NCI-H187 treated with DMSO at 0.1 percent for 48 hours (cell line): ENCODE data around the gene HOXA10.

Experiments used
- DNase-seq: peaks from one replicate; lab custom pipeline; 2025; lab: John Stamatoyannopoulos, UW

HOXA10 gene

DNA sequence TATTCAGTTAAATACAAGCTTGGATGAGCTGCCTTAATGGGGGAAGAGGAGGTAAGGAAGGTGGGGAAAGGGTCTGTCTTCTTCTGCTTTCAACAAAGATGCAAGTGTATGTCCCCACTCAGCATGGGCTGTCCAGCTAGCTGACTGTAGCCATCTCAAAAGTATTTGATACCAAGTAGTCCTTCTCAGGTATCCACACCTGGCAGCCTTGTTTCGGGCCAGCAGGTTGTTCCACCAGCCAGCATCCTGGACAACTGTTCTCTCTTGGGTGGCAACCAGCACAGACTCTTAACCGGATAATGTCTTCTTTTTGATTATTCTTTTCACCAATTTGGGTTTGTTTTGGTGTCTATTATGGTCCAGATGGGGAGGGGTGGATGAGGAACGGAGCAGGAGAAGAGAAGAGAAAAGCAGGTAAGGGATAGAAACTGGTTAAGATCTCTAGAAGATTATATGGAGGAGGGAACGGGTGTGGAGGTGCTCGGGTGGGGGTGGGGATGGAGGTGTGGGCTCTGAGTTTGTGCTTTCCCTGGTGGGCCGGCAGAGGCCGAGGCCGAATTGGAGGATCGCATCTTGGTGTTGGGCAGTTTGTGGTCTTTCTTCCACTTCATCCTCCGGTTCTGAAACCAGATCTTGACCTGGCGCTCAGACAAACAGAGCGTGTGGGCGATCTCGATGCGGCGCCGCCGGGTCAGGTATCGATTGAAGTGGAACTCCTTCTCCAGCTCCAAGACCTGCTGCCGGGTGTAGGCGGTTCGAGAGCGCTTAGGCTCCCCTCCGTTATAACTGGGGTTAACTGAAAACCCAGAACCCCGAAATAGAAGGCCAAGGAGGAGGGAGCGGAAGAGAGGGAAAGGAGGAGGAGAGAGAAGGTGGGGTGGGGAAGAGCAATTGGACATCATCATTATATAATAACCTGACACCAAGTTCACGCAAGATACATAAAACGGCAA lies 45.1 kb downstream of the HOXA10 start:
- DNase-seq, result no peak

- DNase-seq, result no peak
Observed at GRCh38 chr7:27128034-27128433, 46.1 kb downstream of the HOXA10 start.

GRCh38 chr7:27126596-27127327 lies 47.4 kb downstream of the HOXA10 start:
- DNase-seq, result no peak

DNA sequence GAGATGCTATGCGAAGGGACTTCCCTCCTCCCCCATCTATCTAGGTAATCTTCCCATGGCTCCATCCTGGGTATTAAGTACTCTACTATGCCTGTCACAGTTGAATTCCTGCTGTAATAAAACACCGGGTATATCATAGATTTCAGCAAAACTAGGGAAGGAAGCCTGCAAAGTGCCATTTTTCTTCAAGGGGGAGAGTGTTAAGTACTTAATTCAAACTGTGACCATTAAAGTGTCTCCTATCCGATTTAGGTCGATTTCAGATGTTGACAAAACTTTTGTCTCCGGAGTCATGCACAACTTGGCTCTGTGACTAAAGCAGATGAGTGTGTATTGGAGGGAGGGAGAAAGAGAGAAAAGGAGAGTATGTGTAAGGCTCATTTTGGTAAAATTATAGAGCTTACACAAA lies 48.1 kb downstream of the HOXA10 start:
- DNase-seq, result no peak

- no peak for DNase-seq
Observed at GRCh38 chr7:27124902-27125689, 49.0 kb downstream of the HOXA10 start.

DNA sequence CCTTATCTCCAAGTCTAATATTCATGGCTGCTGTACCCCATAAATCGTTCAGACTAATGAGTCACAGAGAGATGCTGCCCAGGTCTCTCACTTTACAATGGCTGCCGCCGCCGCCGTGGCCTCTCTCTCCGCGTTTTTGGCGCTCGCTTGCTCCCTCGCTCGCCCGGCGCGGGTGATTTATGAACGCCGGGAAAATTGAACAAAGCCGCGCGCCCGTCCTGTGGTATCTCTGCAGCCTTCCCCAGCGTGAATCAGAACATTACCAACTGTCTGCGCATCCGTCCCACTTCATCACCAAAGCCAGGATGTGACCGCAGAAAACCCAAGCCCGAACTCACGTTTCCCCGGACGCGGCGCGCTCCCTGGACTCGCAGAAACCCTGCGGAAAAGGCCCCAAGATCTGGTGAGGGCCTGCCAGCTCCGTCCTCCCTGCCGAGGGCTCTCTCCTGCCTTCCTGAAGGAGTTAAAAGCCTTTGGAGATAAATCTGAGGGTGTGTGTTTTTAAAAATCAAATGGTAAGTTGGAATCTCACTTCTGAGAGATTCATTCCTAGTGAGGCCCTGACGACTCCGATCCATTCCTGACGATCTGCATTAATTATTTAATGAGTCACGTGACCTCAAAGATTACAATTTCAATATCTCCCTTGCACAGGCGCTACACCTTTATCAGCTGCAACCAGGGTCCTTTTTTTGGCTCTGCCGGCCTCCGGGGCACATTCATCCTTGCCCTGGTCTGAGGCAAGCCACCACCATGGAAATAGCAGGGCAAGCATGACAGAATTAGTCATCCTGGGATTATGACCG lies 49.8 kb downstream of the HOXA10 start:
- no peak for DNase-seq

- no peak for DNase-seq
Observed at GRCh38 chr7:27123477-27124053, 50.6 kb downstream of the HOXA10 start.

- no peak for DNase-seq
Observed at GRCh38 chr7:27123007-27123476, 51.1 kb downstream of the HOXA10 start.

GRCh38 chr7:27122077-27122910 lies 51.8 kb downstream of the HOXA10 start:
- no peak for DNase-seq

DNA sequence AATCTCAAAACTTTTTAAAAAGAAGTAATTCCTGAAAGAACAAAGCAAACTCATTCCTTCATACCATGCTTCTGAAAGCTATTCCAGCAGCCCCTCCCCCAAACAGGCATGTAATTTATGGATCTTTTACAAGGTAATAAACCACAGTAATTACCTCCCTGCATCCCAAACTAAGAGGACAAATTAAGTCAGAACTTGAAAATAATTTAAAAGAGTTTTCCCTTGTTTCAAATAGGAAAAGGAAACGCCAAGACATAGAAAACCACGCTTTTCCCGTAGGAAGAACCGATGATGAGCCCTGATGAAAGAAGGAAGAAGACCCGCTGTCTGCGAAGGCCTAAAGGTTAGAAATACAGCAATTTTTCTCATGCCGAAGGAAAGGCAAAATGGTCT lies 52.4 kb downstream of the HOXA10 start:
- no peak for DNase-seq
